Common myeloid progenitor, CD34-positive (primary cell): ENCODE measurements around the gene OTOP1.
A peak's percentile ranks its signal among the peaks of the same experiment; 100 is the strongest.
"Not testable (repeated sequence)": the region's sequence is repeated elsewhere in the genome, so short reads cannot be mapped to it uniquely, and the experiment has no call there.

Experiments
- CTCF ChIA-PET: fragments of 350-600 bp; sonication (Branson Sonifier 250); formaldehyde crosslinking; loops from one replicate; lab custom pipeline; 2021; ENCODE audit warnings: antibody characterized with exemption; lab: Charles Lee
- POLR2A ChIA-PET: fragments of 350-600 bp; sonication (Branson Sonifier 250); formaldehyde crosslinking; loops from one replicate; lab custom pipeline; 2021; ENCODE audit warnings: antibody characterized with exemption; lab: Charles Lee
- DNase-seq, 3 donors: peaks; one replicate each; pipeline versions ENCODE4 v3.0.0 to v3.0.0-alpha.2; 2013
- H3K27ac ChIP-seq, 2 experiments: 1 replicate in 1 of 2; 2 replicates in 1 of 2; pipeline ENCODE4 v1.7.0; 2013; ENCODE audit warnings: inconsistent platforms in 2 of 2, low read length in 2 of 2, mild to moderate bottlenecking in 2 of 2, low read depth in 1 of 2, moderate library complexity in 1 of 2; ENCODE audit not compliant: severe bottlenecking in 2 of 2, insufficient read depth in 1 of 2, poor library complexity in 1 of 2
- H3K27me3 ChIP-seq, 5 experiments: replicated peaks in 2 of 5; 1 replicate in 3 of 5; 2 replicates in 2 of 5; pipeline versions ENCODE4 v1.6.1 to v1.7.0; 2013; ENCODE audit warnings: low read length in 4 of 5, mild to moderate bottlenecking in 2 of 5, moderate library complexity in 2 of 5, inconsistent platforms in 1 of 5; ENCODE audit not compliant: insufficient read depth in 5 of 5, control insufficient read depth in 4 of 5
- H3K36me3 ChIP-seq, 4 experiments: 1 replicate in 2 of 4; 2 replicates in 2 of 4; pipeline versions ENCODE4 v1.6.1 to v1.7.0; 2013; ENCODE audit warnings: low read length in 3 of 4, control low read depth in 1 of 4, mild to moderate bottlenecking in 1 of 4; ENCODE audit not compliant: control insufficient read depth in 4 of 4, insufficient read depth in 4 of 4
- H3K4me1 ChIP-seq, 4 experiments: 1 replicate in 3 of 4; 2 replicates in 1 of 4; pipeline versions ENCODE4 v1.6.1 to v1.7.1; 2013; ENCODE audit warnings: low read length in 3 of 4, mild to moderate bottlenecking in 3 of 4, control low read depth in 1 of 4, inconsistent platforms in 1 of 4, moderate library complexity in 1 of 4; ENCODE audit not compliant: control insufficient read depth in 4 of 4, insufficient read depth in 4 of 4; ENCODE audit errors: control extremely low read depth in 1 of 4
- H3K4me3 ChIP-seq, 7 experiments: 1 replicate in 4 of 7; 2 replicates in 3 of 7; pipeline versions ENCODE4 v1.5.1 to v1.7.0; 2013; ENCODE audit warnings: mild to moderate bottlenecking in 7 of 7, low read length in 6 of 7, moderate library complexity in 6 of 7, inconsistent platforms in 2 of 7, low read depth in 2 of 7, control low read depth in 1 of 7; ENCODE audit not compliant: insufficient read depth in 4 of 7, control insufficient read depth in 1 of 7; ENCODE audit errors: extremely low read depth in 1 of 7
- H3K9me3 ChIP-seq, 5 experiments: 1 replicate in 4 of 5; 2 replicates in 1 of 5; pipeline versions ENCODE4 v1.6.1 to v1.7.1; 2013; ENCODE audit warnings: low read length in 4 of 5, mild to moderate bottlenecking in 2 of 5, inconsistent platforms in 1 of 5, low read depth in 1 of 5, moderate library complexity in 1 of 5; ENCODE audit not compliant: control insufficient read depth in 4 of 5, insufficient read depth in 2 of 5; ENCODE audit errors: control extremely low read depth in 1 of 5
- WGBS: methylation state at CpG from one replicate; pipeline ENCODE4 v1.1.5; 2013; ENCODE audit not compliant: insufficient coverage; 5-methylcytosine and 5-hydroxymethylcytosine counted together

OTOP1 gene

DNA sequence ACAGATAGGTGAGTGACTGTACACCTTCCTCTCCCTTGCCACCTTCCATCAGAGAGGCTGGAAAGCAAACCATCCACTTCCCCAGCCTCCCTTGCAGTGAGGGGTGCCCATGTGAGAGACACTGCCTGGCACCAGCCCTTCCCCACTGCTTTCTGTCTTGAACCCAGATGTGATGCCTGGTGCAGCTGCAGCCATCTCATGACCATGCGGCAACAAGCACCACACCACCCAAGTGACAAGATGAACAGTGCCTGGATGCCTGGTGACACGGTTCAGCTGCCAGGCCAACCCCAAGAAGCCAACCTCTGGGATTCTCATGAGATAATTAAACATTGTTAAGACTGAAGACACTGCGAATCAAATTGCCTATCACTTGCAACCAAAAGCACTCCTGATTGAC is 31.4 kb downstream of the OTOP1 start:
- POLR2A ChIA-PET: no interaction called here
- Histone ChIP-seq H3K27ac (no peak overlapping the region), H3K4me1 (no peaks in the 10 kb centered on the region)

DNA sequence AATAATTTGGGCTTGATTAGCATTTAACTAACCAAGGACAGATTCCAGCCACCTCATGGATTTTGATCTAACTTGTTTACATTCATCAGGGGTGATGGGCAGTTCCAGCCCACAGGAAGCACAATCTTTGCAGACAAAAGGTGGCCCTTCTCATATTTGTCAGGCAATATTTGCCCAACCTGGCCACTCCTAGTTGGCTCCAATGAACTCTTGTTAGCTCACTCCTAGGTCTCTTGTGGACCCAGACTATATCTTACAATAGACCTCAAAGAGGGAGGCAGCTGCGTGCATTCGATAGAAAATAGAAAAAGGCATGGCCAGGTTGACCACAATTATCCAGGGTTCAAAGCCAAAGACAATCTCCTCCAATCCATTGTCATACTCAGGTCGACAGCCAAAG is 38.2 kb downstream of the OTOP1 start:
- peaks cover 4 to 43% (median 12%) of the 10 kb centered on the region in 5 experiments for H3K27me3 ChIP-seq
- H3K36me3 ChIP-seq, H3K9me3 ChIP-seq, H3K4me1 ChIP-seq, POLR2A ChIA-PET, DNase-seq, H3K27ac ChIP-seq, CTCF ChIA-PET, H3K4me3 ChIP-seq: not testable (repeated sequence)
- WGBS: 100% methylated on average over 2 of the region's 3 CpGs

More for the DNA sequence above, 31.4 kb downstream of the OTOP1 start:
- CTCF ChIA-PET: no interaction called here
- 91% methylated on average over 3 of the region's 3 CpGs for WGBS
- Histone ChIP-seq H3K36me3 (no peaks in the 10 kb centered on the region), H3K4me3 (no peak overlapping the region), H3K27me3 (peaks cover 3 to 21% (median 10%) of the 10 kb centered on the region in 5 experiments), H3K9me3 (peaks cover 0 to 4% (median 0%) of the 10 kb centered on the region in 5 experiments)
- no peak for DNase-seq

DNA sequence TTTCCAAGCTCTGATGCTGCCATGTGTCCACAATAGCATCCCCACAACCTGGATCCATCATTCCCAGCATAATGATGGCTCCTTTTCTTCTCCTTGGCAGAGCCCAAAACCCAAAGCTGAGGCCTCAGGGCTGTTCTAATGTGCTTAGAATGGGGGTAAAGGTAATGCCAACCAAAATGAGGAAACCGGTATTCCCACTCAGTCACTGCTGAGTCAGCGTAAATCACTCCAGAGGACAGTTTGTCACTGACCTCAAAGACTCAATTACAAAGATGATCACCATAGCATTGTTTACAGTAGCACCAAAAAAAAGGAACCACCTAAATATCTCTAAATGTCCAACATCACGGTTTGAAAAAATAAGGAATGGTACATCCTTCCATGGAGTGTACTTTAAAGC is 41.2 kb downstream of the OTOP1 start:
- Histone ChIP-seq H3K36me3 (no peaks in the 10 kb centered on the region), H3K27me3 (peaks cover 0 to 42% (median 13%) of the 10 kb centered on the region in 5 experiments), H3K9me3 (no peaks in the 10 kb centered on the region), H3K27ac (no peak overlapping the region), H3K4me1 (no peaks in the 10 kb centered on the region), H3K4me3 (no peak overlapping the region)
- POLR2A ChIA-PET: no interaction called here
- CTCF ChIA-PET: no interaction called here
- DNase-seq: no peak
- 60% methylated on average over 3 of the region's 3 CpGs for WGBS

DNA sequence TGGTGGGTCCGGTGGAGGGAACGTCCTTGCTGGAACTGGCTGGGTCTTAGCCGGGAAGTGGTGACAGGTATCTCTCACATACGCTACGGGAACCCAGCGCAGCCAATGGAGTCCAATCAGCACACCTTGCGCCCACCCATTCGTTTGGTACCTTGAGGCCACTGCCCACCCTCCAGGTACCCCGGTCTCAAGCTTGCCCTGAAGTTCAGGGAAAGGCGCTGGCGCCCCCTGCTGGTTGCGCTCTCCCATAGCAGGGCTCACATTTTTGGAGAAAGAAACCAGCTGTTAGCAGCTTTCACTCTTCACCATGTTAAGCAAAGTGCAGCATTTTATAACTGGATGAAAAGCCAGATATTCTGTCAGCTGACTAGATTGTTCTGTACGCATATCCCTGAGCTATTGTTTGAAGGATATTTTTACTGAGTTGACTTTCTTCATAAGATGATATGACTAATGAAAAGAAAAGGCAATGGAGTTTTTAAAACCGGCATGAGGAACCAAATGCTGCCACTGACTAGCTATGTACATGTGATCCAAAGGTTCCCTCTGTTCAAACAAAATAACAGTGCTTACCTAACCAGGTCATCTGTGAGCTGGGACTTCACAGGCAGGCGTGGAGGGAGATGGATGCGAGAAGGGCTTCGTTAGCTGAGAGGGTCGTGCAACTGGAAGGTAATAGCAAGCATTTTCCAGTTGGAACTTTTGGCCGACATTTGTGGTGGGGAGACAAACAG is 43.7 kb downstream of the OTOP1 start:
- ChIA-PET CTCF (interaction anchor here (0.9 to 1.1 kb wide), 3 partner anchors 20 to 691 kb away, joined by 3 read pairs; no protein-coding TSS in a partner anchor), POLR2A (no interaction called here)
- Histone ChIP-seq H3K4me3 (no peak overlapping the region), H3K27me3 (peaks cover under 1 to 45% (median 13%) of the 10 kb centered on the region in 5 experiments), H3K4me1 (no peaks in the 10 kb centered on the region), H3K36me3 (no peaks in the 10 kb centered on the region), H3K9me3 (no peaks in the 10 kb centered on the region), H3K27ac (no peak overlapping the region)
- DNase-seq: peak; percentile 26 to 50 (median 49)
- WGBS: 43% methylated on average over 15 of the region's 19 CpGs

DNA sequence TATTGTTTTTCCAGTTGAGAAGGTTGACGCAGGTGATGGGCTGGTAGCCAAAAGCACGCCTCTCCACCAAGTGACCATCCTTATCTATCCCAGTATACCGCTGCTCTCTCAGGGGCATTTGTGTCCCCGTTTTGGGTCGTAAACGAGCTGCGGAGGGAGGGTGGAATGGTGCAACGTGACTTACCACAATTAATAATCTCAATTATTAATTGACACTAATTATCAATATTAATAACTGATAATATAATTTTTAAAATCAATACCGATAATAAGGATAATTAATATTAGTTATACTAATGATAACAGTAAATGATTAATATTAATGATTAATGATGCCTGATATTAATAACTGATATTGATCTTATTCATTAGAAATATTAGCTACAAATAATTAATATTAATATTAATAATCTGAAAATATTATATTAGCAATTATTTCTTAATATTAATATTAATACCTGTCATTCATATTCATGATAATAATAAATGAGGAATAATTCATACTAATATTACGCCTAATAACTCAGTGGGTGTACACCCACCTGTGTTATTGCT is 56.1 kb downstream of the OTOP1 start:
- ChIA-PET CTCF (no interaction called here), POLR2A (no interaction called here)
- Histone ChIP-seq H3K27me3 (peaks cover 0 to 17% (median 0%) of the 10 kb centered on the region in 5 experiments), H3K4me3 (no peak overlapping the region), H3K4me1 (no peaks in the 10 kb centered on the region), H3K27ac (no peak overlapping the region), H3K9me3 (no peaks in the 10 kb centered on the region), H3K36me3 (no peaks in the 10 kb centered on the region)
- DNase-seq: no peak
- 89% methylated on average over 4 of the region's 10 CpGs for WGBS

DNA sequence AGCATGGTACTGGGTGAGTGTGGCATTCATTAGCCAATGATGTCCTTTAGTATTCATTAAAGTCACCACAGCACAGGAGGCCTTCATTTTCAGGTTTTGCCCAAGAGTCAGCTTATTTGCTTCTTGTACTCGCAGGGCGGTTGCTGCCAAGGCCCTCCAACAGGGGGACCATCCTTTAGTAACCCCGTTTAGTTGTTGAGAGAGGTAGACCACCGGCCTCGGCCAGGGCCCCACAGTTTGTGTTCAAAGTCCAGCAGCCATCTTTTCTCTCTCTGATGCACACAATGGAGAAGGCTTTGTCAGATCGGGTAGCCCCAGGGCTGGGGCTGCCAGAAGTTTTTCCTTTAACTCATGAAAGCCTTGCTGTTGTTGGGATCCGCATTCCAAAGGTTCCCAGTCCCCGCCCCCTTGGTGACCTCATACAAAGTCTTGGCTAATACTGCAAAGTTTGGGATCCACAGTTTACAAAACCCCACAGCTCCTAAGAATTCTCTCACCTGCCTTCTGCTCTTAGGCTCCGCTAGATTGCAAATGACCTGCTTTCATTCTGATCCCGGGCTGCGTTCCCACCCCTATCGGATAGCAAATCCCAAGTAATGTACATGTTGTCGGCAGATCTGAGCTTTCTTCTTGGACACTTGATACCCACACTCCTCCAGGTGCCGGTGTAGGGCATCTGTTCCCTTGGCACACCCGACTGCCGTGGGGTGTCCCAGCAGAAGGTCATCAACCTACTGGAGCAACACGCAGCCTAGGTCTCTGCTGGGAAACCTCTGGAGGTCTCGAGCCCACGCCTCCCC is 58.5 kb downstream of the OTOP1 start:
- CTCF ChIA-PET, H3K27ac ChIP-seq, H3K36me3 ChIP-seq, H3K4me1 ChIP-seq, DNase-seq, H3K9me3 ChIP-seq, POLR2A ChIA-PET, H3K4me3 ChIP-seq: not testable (repeated sequence)
- WGBS: 86% methylated on average over 18 of the region's 19 CpGs
- H3K27me3 ChIP-seq: peaks cover 0 to 10% (median 2%) of the 10 kb centered on the region in 5 experiments

DNA sequence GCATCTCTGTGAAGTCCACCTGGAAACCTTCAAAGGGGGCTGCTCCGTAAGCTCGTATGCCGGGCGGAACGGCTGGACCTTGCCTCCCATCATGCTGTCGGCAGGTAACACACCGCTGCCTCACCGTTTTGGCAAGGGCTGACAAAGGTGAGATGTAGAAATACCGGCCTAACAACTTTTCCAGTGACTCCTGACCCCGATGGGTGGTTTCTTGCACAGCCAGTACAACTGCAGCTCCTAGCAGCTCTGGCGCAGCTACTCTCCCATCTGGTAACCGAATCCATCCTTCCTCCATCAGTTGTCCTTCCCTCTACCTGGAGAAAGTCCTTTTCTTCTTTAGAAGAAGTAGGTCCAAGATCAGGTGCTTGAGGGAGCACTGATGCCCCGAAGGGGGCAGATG is 59.7 kb downstream of the OTOP1 start:
- CTCF ChIA-PET, H3K27me3 ChIP-seq, H3K4me3 ChIP-seq, POLR2A ChIA-PET, H3K36me3 ChIP-seq, DNase-seq, H3K4me1 ChIP-seq, H3K27ac ChIP-seq, H3K9me3 ChIP-seq: not testable (repeated sequence)
- 84% methylated on average over 9 of the region's 13 CpGs for WGBS
